Measurements from ENCODE around the gene SALL3. TPM values are rescaled to one million over a fixed set of nuclear protein-coding genes. Genes with fewer than 3 reads are reported as not detected.

Gene SALL3
- total RNA-seq, 2 donors from 2014 or later: not detected

DNA sequence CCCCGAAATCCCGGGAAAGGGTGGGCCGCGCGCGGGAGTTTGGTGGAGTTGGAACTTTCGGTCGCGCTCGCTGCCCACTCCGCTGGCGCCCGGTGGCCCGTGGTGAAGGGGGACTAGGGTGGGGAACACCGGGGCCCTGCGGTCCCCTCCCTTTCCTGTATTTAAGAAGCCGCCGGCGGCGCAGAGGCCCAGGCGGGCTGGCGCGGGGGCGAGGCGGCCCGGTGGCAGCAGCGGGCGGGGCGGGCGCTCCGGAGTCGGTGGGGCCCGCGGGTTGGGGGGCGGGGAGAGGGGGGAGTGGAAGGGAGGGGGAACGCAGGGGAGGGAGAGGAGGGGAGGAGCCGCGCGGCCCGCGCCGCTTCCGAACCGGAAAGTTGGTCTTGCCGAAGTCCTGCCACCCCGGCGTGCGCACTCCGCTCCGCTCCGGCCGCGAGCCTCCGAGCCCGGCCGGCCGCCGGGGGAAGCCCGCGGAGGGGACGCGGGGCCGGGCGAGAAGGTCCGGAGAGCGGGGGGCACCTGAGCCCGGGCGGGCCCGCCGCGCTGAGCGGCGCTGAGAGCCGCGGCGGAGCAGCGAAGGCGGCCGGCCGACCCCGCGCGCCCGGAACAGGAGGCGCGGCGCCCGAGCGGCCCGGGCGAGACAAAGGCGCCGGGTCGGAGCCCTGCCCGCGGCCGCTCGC is 425 bp upstream of the SALL3 start:
- Mint-ChIP-seq H3K4me3 (no peak overlapping the region), H3K27me3 (peaks cover 66% of the 10 kb centered on the region), H3K4me1 (peaks cover 3% of the 10 kb centered on the region), H3K27ac (no peak overlapping the region), H3K36me3 (ENCODE audit: low read depth) (peaks cover 3% of the 10 kb centered on the region)
- DNase-seq (no peak), ATAC-seq (no peak)
- H3K9me3 ChIP-seq (ENCODE audit: control insufficient read depth, low read length, poor library complexity, severe bottlenecking): no peaks in the 10 kb centered on the region

DNA sequence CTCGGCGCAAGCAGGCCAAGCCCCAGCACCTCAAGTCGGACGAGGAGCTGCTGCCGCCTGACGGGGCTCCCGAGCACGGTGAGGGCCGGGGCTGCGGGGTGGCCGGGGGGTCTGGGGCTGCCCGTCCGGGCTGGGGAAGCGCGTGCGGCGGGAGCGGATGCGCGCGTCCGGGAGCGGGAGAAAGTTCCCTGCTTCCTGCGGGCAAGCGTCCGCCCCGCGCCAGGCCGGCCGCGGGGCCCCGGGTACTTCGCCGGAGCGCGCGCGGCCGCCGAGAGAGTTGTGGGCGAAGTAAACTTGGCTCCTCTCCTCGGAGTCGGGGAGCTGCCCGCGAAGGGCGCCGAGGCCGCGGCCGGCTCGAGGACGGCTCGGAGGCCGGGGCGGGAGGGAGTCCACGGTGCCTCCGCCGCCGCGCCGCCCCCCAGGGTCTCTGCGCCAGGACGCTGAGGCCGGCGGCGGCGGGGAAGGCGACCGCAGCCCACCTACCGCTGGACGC is 707 bp downstream of the SALL3 start:
- ATAC-seq (no peak), DNase-seq (no peak)
- Mint-ChIP-seq H3K27me3 (peaks cover 69% of the 10 kb centered on the region), H3K4me1 (no peaks in the 10 kb centered on the region), H3K27ac (no peak overlapping the region), H3K4me3 (no peak overlapping the region), H3K36me3 (ENCODE audit: low read depth) (peaks cover 3% of the 10 kb centered on the region)
- no peaks in the 10 kb centered on the region for H3K9me3 ChIP-seq (ENCODE audit: control insufficient read depth, low read length, poor library complexity, severe bottlenecking)

DNA sequence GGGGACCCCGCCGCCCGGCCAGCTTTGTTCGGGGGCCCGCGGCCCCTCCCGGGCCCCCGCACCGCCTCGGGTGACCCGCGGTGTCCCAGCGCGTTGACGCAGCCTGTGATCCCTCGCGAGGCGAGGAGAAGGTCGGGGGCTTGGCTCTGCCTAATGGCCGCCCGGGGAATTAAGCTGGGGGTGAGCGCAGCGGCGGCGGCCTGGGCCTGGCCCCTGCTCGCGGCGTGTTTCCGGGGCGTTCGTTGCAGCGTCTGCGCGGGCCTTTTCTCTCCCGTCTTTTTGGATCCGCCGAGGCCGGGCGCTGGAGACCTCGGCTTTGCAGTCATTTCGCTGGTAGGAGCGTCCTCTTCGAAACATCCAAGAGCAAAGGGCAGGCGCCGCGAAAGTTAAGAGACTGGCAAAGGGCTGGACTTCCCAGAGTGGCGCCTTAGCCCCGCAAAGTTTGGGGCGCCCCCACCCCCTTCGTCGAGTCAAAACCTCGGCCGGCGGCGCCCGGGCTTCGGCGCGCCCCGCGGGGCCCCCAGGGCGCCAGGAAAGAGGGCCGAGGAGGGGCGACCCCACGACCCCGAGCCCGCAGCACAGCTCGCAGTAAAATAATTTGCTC is 1.3 kb downstream of the SALL3 start:
- DNase-seq (no peak), ATAC-seq (no peak)
- Mint-ChIP-seq H3K4me3 (peak overlapping the region; percentile 46), H3K4me1 (peaks cover 2% of the 10 kb centered on the region), H3K36me3 (ENCODE audit: low read depth) (peaks cover 3% of the 10 kb centered on the region), H3K27me3 (peaks cover 69% of the 10 kb centered on the region), H3K27ac (no peak overlapping the region)
- no peaks in the 10 kb centered on the region for H3K9me3 ChIP-seq (ENCODE audit: control insufficient read depth, low read length, poor library complexity, severe bottlenecking)

DNA sequence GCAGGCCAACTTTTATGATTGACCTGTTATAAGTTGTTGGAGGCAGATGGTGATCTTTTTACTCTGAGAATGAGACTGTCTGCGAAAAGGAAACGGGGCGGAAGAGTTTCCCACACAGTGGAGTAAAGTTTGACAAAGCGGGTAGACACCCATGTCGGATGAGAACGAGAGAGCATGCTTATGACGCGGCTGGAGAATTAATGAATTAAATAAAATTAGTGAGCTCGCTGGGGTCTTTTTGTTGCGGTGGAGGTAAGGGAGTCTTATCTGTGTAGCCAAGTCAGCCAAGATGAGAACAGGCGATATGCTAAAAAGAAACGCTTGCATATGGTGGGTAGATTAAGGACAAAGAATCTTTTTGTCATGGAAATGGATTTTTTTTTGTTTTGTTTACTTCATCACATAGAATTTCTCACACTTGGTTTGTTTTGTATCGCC is 1.8 kb downstream of the SALL3 start:
- peaks cover 3% of the 10 kb centered on the region for H3K36me3 Mint-ChIP-seq (ENCODE audit: low read depth)
- H3K27me3 Mint-ChIP-seq: peaks cover 69% of the 10 kb centered on the region
- peak overlapping the region; percentile 46 for H3K4me3 Mint-ChIP-seq
- H3K27ac Mint-ChIP-seq: no peak overlapping the region
- H3K4me1 Mint-ChIP-seq: peaks cover 2% of the 10 kb centered on the region
- H3K9me3 ChIP-seq (ENCODE audit: control insufficient read depth, low read length, poor library complexity, severe bottlenecking): no peaks in the 10 kb centered on the region
- DNase-seq: no peak
- no peak for ATAC-seq

DNA sequence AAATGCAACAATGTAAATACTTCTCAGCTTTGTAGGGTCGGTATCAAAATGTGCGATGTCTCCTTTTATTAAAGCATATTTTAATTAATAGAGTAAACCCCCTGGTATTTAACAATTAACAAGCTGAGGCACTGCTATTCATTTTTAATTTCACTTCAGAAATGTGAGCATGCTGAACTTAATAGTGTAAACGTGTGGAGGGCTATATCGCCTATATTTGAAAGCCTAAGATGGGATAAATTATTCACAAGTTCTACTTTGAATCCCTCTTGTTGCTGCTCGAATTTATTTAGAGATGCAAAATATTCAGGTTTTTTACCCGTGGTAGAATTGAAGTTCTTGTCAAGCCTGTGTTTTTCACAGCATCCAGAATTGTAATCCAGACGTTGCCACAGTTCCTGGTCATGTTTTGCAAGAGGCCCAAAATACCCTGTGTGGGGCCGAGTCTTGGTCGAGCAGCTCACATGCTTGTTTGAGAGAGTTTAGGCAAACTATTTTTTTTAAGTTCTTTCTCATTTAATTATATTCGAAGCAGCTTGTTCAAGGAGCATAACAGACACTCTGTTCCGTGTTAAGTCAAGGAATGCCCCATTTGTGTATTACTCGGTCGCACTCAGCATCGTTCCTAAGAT is 2.5 kb downstream of the SALL3 start:
- no peak overlapping the region for H3K27ac Mint-ChIP-seq
- no peak for ATAC-seq

DNA sequence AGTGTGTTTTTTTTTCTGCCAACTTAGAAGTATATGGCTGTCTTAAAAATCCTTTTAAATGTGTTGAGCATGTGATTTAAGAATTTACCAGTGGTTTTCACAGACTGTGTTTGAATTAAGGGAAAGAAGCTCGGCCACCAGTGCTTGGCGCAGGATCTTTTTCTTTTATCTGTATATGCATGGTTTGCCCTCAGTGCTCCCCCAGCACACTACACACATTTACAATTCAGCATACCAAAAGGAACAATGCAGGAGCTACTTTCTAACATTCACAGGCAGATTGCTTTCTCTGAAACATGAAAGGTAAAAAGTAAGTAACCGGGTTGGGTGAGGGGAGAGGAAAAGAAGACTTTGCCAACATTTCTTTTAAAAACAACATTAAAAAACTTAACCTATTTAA is 3.9 kb downstream of the SALL3 start:
- no peaks in the 10 kb centered on the region for H3K36me3 Mint-ChIP-seq (ENCODE audit: low read depth)
- ATAC-seq: no peak
- H3K4me1 Mint-ChIP-seq: peaks cover 2% of the 10 kb centered on the region
- DNase-seq: no peak
- no peaks in the 10 kb centered on the region for H3K9me3 ChIP-seq (ENCODE audit: control insufficient read depth, low read length, poor library complexity, severe bottlenecking)
- H3K27ac Mint-ChIP-seq: no peak overlapping the region
- peaks cover 64% of the 10 kb centered on the region for H3K27me3 Mint-ChIP-seq
- H3K4me3 Mint-ChIP-seq: no peak overlapping the region

More for the DNA sequence above, 2.5 kb downstream of the SALL3 start:
- no peak overlapping the region for H3K4me3 Mint-ChIP-seq
- no peaks in the 10 kb centered on the region for H3K9me3 ChIP-seq (ENCODE audit: control insufficient read depth, low read length, poor library complexity, severe bottlenecking)
- DNase-seq: no peak
- peaks cover 2% of the 10 kb centered on the region for H3K4me1 Mint-ChIP-seq
- H3K27me3 Mint-ChIP-seq: peaks cover 66% of the 10 kb centered on the region
- H3K36me3 Mint-ChIP-seq (ENCODE audit: low read depth): peaks cover 1% of the 10 kb centered on the region

DNA sequence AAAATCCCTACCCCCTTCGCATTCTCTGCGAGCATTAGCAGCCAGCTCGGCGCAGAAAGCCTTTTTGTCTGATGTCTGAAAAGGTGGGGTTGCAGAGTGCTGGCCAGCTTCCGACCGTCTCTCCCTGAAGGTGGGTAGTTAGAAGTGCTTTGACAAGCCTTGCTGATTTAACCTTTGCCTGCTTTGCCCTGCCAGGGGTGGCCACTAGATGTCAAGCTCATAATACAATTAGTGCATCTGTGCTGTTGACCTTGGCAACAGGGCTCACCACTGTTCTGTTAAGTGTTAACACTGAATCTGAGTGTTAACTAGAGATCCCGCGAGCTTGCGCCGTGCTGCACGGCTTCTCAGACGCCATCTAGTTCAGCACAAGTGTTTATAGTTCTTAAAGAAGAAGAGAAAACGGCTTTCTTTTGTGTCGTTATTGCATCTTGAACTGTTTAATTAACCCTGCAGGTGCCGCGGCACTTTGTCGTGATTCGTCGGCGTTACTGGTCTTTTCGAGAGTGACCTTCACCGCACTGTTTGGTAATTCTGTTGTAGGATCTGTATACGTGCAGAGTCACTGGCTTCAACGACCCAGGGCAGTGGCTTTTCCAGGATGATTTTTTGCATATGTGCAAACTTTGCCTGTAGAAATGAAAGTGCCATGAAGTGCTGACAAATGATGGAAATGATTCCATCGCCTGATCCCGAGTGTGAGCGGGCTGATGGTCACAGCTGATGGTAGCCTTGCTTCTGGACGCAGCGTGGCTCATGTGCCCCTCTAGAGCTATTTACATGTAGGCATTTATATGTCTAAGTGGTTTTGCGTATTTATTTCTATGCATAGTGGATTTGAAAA is 5.5 kb downstream of the SALL3 start:
- Mint-ChIP-seq H3K27me3 (peaks cover 67% of the 10 kb centered on the region), H3K27ac (no peak overlapping the region), H3K36me3 (ENCODE audit: low read depth) (no peaks in the 10 kb centered on the region), H3K4me3 (no peak overlapping the region), H3K4me1 (peaks cover 2% of the 10 kb centered on the region)
- H3K9me3 ChIP-seq (ENCODE audit: control insufficient read depth, low read length, poor library complexity, severe bottlenecking): no peaks in the 10 kb centered on the region
- DNase-seq (no peak), ATAC-seq (peak; percentile 33)

DNA sequence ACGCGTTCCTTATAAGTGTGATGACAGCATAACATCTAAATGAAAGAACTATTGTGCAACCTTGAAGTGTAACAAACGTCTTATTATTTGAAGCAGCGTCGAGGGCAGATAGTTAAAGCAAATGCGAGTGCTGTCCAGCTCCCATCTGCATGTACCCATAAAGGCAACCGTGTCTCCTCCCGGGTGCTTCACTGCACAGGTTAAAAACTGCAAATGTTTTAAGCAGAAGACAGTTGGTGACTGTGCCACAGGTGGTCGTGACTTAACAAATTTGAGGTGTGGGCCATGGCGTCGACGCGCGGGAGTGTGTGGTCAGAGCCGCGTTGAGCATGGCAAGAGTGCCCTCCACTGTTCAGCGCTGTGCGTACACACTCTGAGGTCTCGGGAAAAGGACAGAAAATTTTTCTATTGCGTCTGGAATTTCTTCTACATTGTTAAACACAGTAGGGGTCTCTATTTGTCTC is 6.4 kb downstream of the SALL3 start:
- ATAC-seq (no peak), DNase-seq (no peak)
- H3K27me3 Mint-ChIP-seq: peaks cover 72% of the 10 kb centered on the region
- H3K4me1 Mint-ChIP-seq: peaks cover 2% of the 10 kb centered on the region
- no peak overlapping the region for H3K4me3 Mint-ChIP-seq
- no peak overlapping the region for H3K27ac Mint-ChIP-seq
- no peaks in the 10 kb centered on the region for H3K36me3 Mint-ChIP-seq (ENCODE audit: low read depth)
- no peaks in the 10 kb centered on the region for H3K9me3 ChIP-seq (ENCODE audit: control insufficient read depth, low read length, poor library complexity, severe bottlenecking)

DNA sequence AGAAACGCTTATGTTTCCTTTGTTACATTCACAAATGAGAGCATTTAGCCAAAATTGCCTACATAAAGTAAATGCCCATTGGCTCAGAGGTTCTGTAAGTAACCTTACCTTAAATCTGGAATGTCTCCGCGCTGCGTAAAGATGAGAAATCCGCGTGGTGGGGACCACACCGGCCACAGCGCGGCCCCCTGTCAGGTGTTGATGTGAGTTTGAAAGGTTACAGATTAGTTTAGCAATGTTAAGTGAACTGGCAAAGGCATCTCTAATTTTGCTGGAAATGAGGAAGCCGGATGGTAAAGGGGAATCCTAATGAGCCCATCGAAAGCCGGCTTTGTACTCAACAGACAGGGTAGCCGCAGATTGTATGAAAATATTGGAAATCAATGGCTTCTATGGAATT is 11.8 kb downstream of the SALL3 start:
- Mint-ChIP-seq H3K4me1 (no peaks in the 10 kb centered on the region), H3K27me3 (peaks cover 22% of the 10 kb centered on the region), H3K27ac (no peak overlapping the region), H3K36me3 (ENCODE audit: low read depth) (no peaks in the 10 kb centered on the region), H3K4me3 (no peak overlapping the region)
- DNase-seq (no peak), ATAC-seq (no peak)
- H3K9me3 ChIP-seq (ENCODE audit: control insufficient read depth, low read length, poor library complexity, severe bottlenecking): no peaks in the 10 kb centered on the region

GRCh38 chr18:78992041-78993011 is 12.7 kb downstream of the SALL3 start:
- H3K27me3 Mint-ChIP-seq: peaks cover 17% of the 10 kb centered on the region
- no peaks in the 10 kb centered on the region for H3K4me1 Mint-ChIP-seq
- H3K36me3 Mint-ChIP-seq (ENCODE audit: low read depth): no peaks in the 10 kb centered on the region
- no peak for ATAC-seq
- no peak overlapping the region for H3K27ac Mint-ChIP-seq
- H3K9me3 ChIP-seq (ENCODE audit: control insufficient read depth, low read length, poor library complexity, severe bottlenecking): no peaks in the 10 kb centered on the region
- no peak overlapping the region for H3K4me3 Mint-ChIP-seq
- no peak for DNase-seq

- H3K9me3 ChIP-seq (ENCODE audit: control insufficient read depth, low read length, poor library complexity, severe bottlenecking): no peaks in the 10 kb centered on the region
- H3K27me3 Mint-ChIP-seq: peaks cover 9% of the 10 kb centered on the region
- no peak overlapping the region for H3K27ac Mint-ChIP-seq
- H3K4me1 Mint-ChIP-seq: no peaks in the 10 kb centered on the region
- H3K4me3 Mint-ChIP-seq: no peak overlapping the region
- ATAC-seq: no peak
- no peaks in the 10 kb centered on the region for H3K36me3 Mint-ChIP-seq (ENCODE audit: low read depth)
- DNase-seq: no peak
Measured at GRCh38 chr18:78993014-78993926, 13.7 kb downstream of the SALL3 start.
